Measurements from ENCODE around the gene RFFL.

GRCh38 chr17:35074711-35075707, 11.5 kb upstream of the RFFL start:
- TF ChIP-seq CTCF (IDR thresholded peaks at IDR 0.05) = no peak
- no peak for TF ChIP-seq POLR2AphosphoS5 (IDR thresholded peaks at IDR 0.05)
- TF ChIP-seq POLR2A (IDR thresholded peaks at IDR 0.05) = no peak

All from prostate gland (tissue), 2 donors.